AG08395 (cell line): ENCODE results near the gene FCRL5.
"Not testable (repeated sequence)": the region's sequence is repeated elsewhere in the genome, so short reads cannot be mapped to it uniquely, and the experiment has no call there.

Source experiments
- DNase-seq: peaks from one replicate; pipeline ENCODE4 v3.0.0; 2012; ENCODE audit warnings: mixed read lengths, low spot score

Gene FCRL5

GRCh38 chr1:157487504-157487903 lies 64.8 kb downstream of the FCRL5 start:
- no peak for DNase-seq

GRCh38 chr1:157487096-157487495 lies 65.2 kb downstream of the FCRL5 start:
- DNase-seq = no peak

GRCh38 chr1:157486400-157486799 lies 65.9 kb downstream of the FCRL5 start:
- DNase-seq = not testable (repeated sequence)

- no peak for DNase-seq
Measured at GRCh38 chr1:157485793-157486192, 66.5 kb downstream of the FCRL5 start.

GRCh38 chr1:157484573-157484972 lies 67.7 kb downstream of the FCRL5 start:
- no peak for DNase-seq

- no peak for DNase-seq
Measured at GRCh38 chr1:157483635-157484034, 68.7 kb downstream of the FCRL5 start.

- no peak for DNase-seq
Measured at GRCh38 chr1:157482717-157483116, 69.6 kb downstream of the FCRL5 start.

GRCh38 chr1:157482174-157482573 lies 70.1 kb downstream of the FCRL5 start:
- DNase-seq = no peak

- DNase-seq = no peak
Measured at GRCh38 chr1:157478030-157478429, 74.3 kb downstream of the FCRL5 start.

GRCh38 chr1:157477419-157477818 lies 74.9 kb downstream of the FCRL5 start:
- DNase-seq = no peak

- no peak for DNase-seq
Measured at GRCh38 chr1:157472959-157473358, 79.4 kb downstream of the FCRL5 start.

- no peak for DNase-seq
Measured at GRCh38 chr1:157472056-157472701, 80.1 kb downstream of the FCRL5 start.

- no peak for DNase-seq
Measured at GRCh38 chr1:157471531-157471930, 80.8 kb downstream of the FCRL5 start.

- DNase-seq = no peak
Measured at GRCh38 chr1:157469752-157470675, 82.3 kb downstream of the FCRL5 start.

- DNase-seq = no peak
Measured at GRCh38 chr1:157469300-157469699, 83.0 kb downstream of the FCRL5 start.

GRCh38 chr1:157466011-157466410 lies 86.3 kb downstream of the FCRL5 start:
- no peak for DNase-seq
